GM13976 (cell line): Measurements from ENCODE around the gene RPS27L.
A peak's percentile ranks its signal among the peaks of the same experiment; 100 is the strongest.

Experiments used
- DNase-seq: peaks from one replicate; pipeline ENCODE4 v3.0.0; 2012; ENCODE audit warnings: low spot score
- in situ Hi-C: fragments of 300-500 bp; cut with MboI; formaldehyde crosslinking; loops from one replicate; pipeline ENCODE4 v1.12.0; 2022; ENCODE audit warnings: low sequenced_read_pairs, mixed read lengths, inconsistent platforms; ENCODE audit not compliant: unreplicated experiment
- TF ChIP-seq, protein P1 (sequence below): IDR thresholded peaks from 2 replicates; pipeline ENCODE4 v1.5.1; 2012; ENCODE audit warnings: borderline replicate concordance, mild to moderate bottlenecking; ENCODE audit not compliant: insufficient read depth; ENCODE audit errors: extremely low read depth, missing control alignments, control extremely low read depth

RPS27L gene

GRCh38 chr15:63191895-63192618 is 34.8 kb upstream of the RPS27L start:
- peak; percentile 67 for DNase-seq
- in situ Hi-C loops: no loop called here
- TF ChIP-seq, protein P1, sequence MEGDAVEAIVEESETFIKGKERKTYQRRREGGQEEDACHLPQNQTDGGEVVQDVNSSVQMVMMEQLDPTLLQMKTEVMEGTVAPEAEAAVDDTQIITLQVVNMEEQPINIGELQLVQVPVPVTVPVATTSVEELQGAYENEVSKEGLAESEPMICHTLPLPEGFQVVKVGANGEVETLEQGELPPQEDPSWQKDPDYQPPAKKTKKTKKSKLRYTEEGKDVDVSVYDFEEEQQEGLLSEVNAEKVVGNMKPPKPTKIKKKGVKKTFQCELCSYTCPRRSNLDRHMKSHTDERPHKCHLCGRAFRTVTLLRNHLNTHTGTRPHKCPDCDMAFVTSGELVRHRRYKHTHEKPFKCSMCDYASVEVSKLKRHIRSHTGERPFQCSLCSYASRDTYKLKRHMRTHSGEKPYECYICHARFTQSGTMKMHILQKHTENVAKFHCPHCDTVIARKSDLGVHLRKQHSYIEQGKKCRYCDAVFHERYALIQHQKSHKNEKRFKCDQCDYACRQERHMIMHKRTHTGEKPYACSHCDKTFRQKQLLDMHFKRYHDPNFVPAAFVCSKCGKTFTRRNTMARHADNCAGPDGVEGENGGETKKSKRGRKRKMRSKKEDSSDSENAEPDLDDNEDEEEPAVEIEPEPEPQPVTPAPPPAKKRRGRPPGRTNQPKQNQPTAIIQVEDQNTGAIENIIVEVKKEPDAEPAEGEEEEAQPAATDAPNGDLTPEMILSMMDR: no peak

DNA sequence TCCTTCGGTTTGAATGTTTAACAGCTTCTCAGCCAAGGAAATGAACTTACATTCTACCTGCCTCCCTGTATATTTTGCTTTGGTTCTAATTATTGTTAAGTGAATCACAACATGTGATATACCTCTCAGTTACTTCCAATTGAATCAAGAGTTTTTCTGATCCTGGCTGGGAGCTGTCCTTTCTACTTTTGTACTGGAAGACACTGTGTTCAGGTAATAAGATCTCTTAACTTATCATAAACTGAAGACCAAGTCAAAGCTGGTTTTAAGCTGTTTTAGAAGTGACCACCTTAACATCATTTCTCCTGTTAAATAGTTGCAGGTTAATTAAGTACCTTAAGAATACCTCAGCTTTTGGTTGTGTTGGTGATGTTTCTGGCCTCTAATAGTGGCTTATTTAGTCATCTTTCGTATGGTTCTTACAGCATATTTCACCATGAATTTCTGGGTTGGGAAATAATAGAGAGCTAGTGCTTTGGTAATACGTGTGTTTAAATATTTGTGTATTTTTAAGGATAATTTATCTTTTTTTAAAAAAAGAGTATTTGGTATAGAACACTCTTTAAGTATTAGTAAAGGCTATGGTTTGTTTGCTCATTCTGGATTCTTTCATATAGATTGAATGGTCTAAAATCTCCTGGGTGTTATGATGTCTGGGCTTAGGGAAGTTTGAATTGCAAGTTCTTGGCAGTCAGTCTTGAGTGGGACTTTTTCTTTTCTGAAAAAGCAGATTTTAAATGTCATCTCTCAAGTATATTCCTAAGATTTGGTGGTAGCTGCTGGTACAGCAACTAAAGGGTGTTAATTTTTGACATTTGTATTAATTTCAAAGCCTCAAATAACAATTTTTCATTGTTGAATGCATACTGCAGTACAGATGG is 33.7 kb upstream of the RPS27L start:
- in situ Hi-C loops: no loop called here
- DNase-seq: no peak
- TF ChIP-seq, protein P1: no peak

GRCh38 chr15:63189941-63190768 is 32.9 kb upstream of the RPS27L start:
- TF ChIP-seq, protein P1: no peak
- in situ Hi-C loops: no loop called here
- DNase-seq: no peak

GRCh38 chr15:63188926-63189871 is 31.9 kb upstream of the RPS27L start, which contains the start of gene RAB8B:
Gene RAB8B (plus strand): TSS chr15:63189606. CDS start chr15:63189625, 19 bp downstream.
- in situ Hi-C loops: no loop called here
- peak; percentile 94 for DNase-seq
- TF ChIP-seq, protein P1: no peak

GRCh38 chr15:63188247-63188925 is 31.1 kb upstream of the RPS27L start:
- TF ChIP-seq, protein P1: no peak
- in situ Hi-C loops: no loop called here
- DNase-seq: peak; percentile 37
